ENCODE results near the gene HOXD9. TPM values are rescaled to one million over a fixed set of nuclear protein-coding genes. Genes with fewer than 3 reads are reported as not detected.

Gene HOXD9
- total RNA-seq, 1 donor from 2014 or later = 1.8 TPM

GRCh38 chr2:176124110-176124946 is 1.8 kb downstream of the HOXD9 start:
- DNase-seq = no peak

GRCh38 chr2:176124947-176125771 is 2.6 kb downstream of the HOXD9 start:
- DNase-seq = no peak

GRCh38 chr2:176125772-176126054 is 3.2 kb downstream of the HOXD9 start:
- no peak for DNase-seq

GRCh38 chr2:176126929-176127773 is 4.6 kb downstream of the HOXD9 start:
- DNase-seq = peak; percentile 90

DNA sequence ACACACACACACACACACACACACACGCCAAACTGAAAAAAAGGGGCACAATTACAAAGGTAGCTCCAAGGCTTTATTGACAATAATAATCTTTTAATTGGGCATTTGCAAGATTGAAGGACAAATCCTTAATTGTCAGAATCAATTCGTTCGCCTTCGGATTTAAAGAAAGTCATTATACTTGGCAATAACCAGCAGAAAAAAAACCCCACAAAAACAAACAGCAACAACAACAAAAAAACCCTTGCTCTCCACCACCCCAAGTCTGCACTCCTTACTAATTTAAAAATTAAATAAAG is 5.2 kb downstream of the HOXD9 start:
- DNase-seq = no peak

GRCh38 chr2:176128172-176128981 is 5.9 kb downstream of the HOXD9 start:
- peak; percentile 57 for DNase-seq

DNA sequence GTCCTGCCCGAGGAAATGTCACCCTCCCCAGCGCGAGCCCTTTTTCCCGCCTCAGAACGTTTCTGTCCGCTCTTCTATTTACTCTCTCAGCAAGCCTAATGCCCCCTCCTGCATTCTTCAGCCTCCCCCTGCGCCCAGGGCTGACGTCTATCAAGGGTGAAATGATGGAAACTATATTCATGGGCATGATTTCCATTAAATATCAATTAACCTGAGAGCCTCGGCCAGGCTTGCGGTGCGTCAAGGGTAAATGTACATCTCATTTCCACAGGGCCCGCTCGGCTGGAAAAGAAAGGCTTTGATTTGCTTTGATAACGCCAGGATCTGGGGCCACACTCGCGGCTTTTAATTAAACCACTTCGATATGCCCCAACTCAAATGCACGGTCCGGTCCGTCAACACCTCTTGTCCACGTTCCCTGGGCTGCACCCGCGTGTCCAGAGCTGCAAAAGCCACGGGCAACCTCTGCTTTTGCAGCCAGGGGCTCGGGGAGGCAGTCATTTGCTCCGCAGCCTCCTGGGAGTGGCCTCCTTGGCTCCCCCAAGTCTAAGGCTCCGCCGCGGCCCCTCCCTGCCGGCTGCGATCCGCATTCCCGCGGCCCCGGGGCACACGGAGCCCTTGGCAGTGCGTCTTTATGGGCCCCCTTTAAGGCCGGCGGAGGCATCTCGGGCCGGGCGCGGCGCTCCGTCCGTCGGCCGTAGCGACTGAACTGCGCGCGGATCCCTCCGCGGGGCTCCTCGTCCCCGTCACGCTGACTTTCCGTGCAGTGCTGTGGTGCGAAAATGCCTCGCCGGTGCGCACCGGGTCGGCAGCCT is 6.7 kb downstream of the HOXD9 start, which contains the start of gene HOXD8:
HOXD8 (plus strand) TSS at position 724 of the 815 bp plus-strand sequence. CDS start 662 bp downstream, outside the sequence.
- DNase-seq = peak; percentile 69

GRCh38 chr2:176129813-176130146 is 7.3 kb downstream of the HOXD9 start:
- DNase-seq = no peak

GRCh38 chr2:176130147-176130956 is 7.8 kb downstream of the HOXD9 start:
- peak; percentile 54 for DNase-seq

- no peak for DNase-seq
Measured at GRCh38 chr2:176130957-176131847, 8.7 kb downstream of the HOXD9 start.

- DNase-seq = no peak
Measured at GRCh38 chr2:176131848-176132158, 9.3 kb downstream of the HOXD9 start.

GRCh38 chr2:176132205-176133171 is 10.0 kb downstream of the HOXD9 start:
- DNase-seq = peak; percentile 56

- DNase-seq = peak; percentile 75
Measured at GRCh38 chr2:176133389-176133788, 10.9 kb downstream of the HOXD9 start.

DNA sequence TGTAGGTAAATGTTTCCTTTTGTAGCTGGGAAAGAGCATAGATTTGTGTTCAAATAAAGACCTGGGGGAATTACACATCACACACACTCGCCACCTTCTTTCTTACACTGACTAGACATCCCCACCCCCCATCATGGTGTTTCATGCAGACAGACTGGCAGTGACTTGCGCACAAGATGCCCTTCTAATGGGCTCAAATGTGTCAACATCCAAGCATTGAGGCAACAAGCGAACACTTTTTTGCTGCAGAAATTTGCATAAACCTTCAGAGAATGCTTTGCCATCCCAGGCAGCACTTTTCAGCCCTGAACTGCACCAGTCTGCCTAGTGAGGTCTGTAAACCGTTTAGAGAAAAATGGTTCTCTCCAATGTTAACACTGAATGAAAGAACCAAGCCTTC is 11.5 kb downstream of the HOXD9 start:
- DNase-seq = no peak

GRCh38 chr2:176135035-176135440 is 12.5 kb downstream of the HOXD9 start:
- no peak for DNase-seq

DNA sequence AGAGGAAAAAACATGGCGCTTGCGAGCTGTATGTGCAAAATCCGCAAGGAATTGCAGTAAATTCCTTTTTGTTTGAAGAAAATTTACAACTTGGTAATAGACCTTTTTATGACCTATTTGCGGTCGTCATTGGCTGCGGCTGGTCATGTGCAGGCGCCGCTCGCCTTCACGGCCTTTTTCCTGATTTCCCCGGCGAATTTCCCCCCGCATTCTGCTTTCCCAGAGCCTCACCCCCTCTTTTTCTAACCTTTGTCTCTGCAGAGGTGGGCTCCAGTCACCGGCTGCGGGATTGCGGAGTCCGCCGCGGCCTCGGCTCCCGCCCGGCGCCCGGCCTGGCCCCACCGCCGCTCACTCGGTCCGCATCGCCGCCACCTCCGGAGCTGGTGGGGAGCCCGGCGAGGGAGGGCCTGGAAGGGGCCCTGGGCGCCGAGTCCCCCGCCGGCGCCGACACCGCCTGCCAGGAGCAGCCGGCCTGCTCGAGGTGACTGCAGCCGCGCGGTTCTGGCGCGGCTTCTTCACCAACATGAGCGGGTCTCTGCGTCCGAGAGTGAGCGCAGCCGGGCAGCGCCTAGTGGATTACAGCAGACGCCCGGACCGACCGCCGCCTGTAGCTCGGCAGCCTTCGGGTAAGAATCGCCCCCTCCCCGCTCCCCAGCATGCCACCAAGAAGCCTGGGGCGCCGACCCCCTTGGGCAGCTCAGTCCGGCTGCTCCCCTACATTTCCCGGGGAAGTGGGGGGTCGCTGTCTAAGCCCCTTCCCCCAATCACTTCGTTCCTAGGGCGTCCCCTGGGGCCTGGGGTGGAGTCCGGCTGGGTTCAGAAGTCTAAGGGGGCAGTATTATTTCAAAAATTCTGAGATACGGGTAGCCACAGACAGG is 14.1 kb downstream of the HOXD9 start:
- DNase-seq = no peak

- no peak for DNase-seq
Measured at GRCh38 chr2:176137252-176137580, 14.7 kb downstream of the HOXD9 start.
